Endothelial cell of umbilical vein (primary cell): ENCODE data around the gene CTSA. TPM values are rescaled to one million over a fixed set of nuclear protein-coding genes. Genes with fewer than 3 reads are reported as not detected.

Experiments
- BruUV-seq: library from RNA; stranded (reverse); fragments of 400-500 nt; replicated peaks from 2 replicates; lab custom pipeline; 2021; lab: Mats Ljungman, UMichigan
- CTCF ChIA-PET: fragments of 300-600, 350-600 bp; sonication (Branson Sonifier 250); formaldehyde crosslinking; loops from one replicate; lab custom pipeline; 2021; ENCODE audit warnings: antibody characterized with exemption, inconsistent platforms; lab: Charles Lee
- POLR2A ChIA-PET: fragments of 300-600, 350-600 bp; sonication (Branson Sonifier 250); formaldehyde crosslinking; loops from one replicate; lab custom pipeline; 2021; ENCODE audit warnings: antibody characterized with exemption, inconsistent platforms; lab: Charles Lee
- DNase-seq: peaks from one replicate; pipeline ENCODE4 v3.0.0-alpha.2; 2011; ENCODE audit warnings: low read depth, low spot score
- FAIRE-seq: peaks from 2 replicates; lab custom pipeline; 2011; peaks lifted over from hg19 to GRCh38; lab: Jason Lieb, UNC
- H2AFZ ChIP-seq: 2 replicates; pipeline ENCODE4 v1.6.0; 2012; ENCODE audit warnings: low read depth, low read length, control low read depth, inconsistent platforms
- H3K27ac ChIP-seq: 2 replicates; pipeline ENCODE4 v1.5.1; 2011; ENCODE audit warnings: low read depth, mild to moderate bottlenecking, control low read depth, low read length, moderate library complexity; ENCODE audit not compliant: insufficient read depth
- H3K27me3 ChIP-seq, 2 experiments: 2 replicates each; pipeline versions ENCODE4 v1.6.0 to v1.6.1; 2011; ENCODE audit warnings: low read length in 2 of 2, mixed read lengths in 1 of 2; ENCODE audit not compliant: control insufficient read depth in 2 of 2, insufficient read depth in 2 of 2
- H3K36me3 ChIP-seq, 2 experiments: 2 replicates in 1 of 2; 3 replicates in 1 of 2; pipeline ENCODE4 v1.5.1; 2011; ENCODE audit warnings: low read length in 2 of 2, mild to moderate bottlenecking in 1 of 2, moderate library complexity in 1 of 2; ENCODE audit not compliant: control insufficient read depth in 2 of 2, insufficient read depth in 2 of 2; ENCODE audit errors: extremely low read depth in 1 of 2
- H3K4me1 ChIP-seq: 3 replicates; pipeline ENCODE4 v1.5.1; 2011; ENCODE audit warnings: mild to moderate bottlenecking, low read length; ENCODE audit not compliant: control insufficient read depth, insufficient read depth; ENCODE audit errors: extremely low read depth
- H3K4me2 ChIP-seq: 2 replicates; pipeline ENCODE4 v1.6.1; 2011; ENCODE audit warnings: low read length, control low read depth, mixed read lengths; ENCODE audit not compliant: insufficient read depth
- H3K4me3 ChIP-seq, 3 experiments: fragments of 200-600 bp in 1 of 3; sonication (generic), shearing (Covaris generic) in 1 of 3; replicated peaks in 1 of 3; 2 replicates each; pipeline ENCODE4 v1.5.1; 2011 to 2016; ENCODE audit warnings: control low read depth in 3 of 3, low read length in 3 of 3, mild to moderate bottlenecking in 2 of 3, inconsistent platforms in 1 of 3, low read depth in 1 of 3, moderate library complexity in 1 of 3; ENCODE audit not compliant: insufficient read depth in 1 of 3
- H3K79me2 ChIP-seq: 2 replicates; pipeline ENCODE4 v1.6.0; 2012; ENCODE audit warnings: low read length, inconsistent platforms; ENCODE audit not compliant: control insufficient read depth, insufficient read depth
- H3K9ac ChIP-seq: replicated peaks from 2 replicates; pipeline ENCODE3; 2011; ENCODE audit warnings: low read length, control low read depth; ENCODE audit not compliant: insufficient read depth; ENCODE audit errors: extremely low read depth
- H3K9me1 ChIP-seq: replicated peaks from 3 replicates; pipeline ENCODE4 v1.6.0; 2011; ENCODE audit warnings: mild to moderate bottlenecking, low read length; ENCODE audit not compliant: control insufficient read depth, insufficient read depth; ENCODE audit errors: extremely low read depth
- H3K9me3 ChIP-seq: replicated peaks from 2 replicates; pipeline ENCODE4 v1.5.1; 2012; ENCODE audit warnings: low read length, inconsistent platforms; ENCODE audit not compliant: control insufficient read depth, insufficient read depth
- H4K20me1 ChIP-seq: replicated peaks from 2 replicates; pipeline ENCODE3; 2011; ENCODE audit warnings: mild to moderate bottlenecking, low read length; ENCODE audit not compliant: control insufficient read depth, insufficient read depth; ENCODE audit errors: extremely low read depth
- EZH2 ChIP-seq: IDR thresholded peaks from 2 replicates; pipeline ENCODE4 v1.6.1; 2012; ENCODE audit warnings: borderline replicate concordance, low read depth, mild to moderate bottlenecking, moderate library complexity, low read length, inconsistent platforms; ENCODE audit not compliant: severe bottlenecking
- FOS ChIP-seq: IDR thresholded peaks from 2 replicates; pipeline ENCODE4 v1.6.1; 2011; ENCODE audit warnings: mild to moderate bottlenecking, low read length, moderate library complexity, borderline replicate concordance; ENCODE audit not compliant: insufficient read depth
- GATA2 ChIP-seq: IDR thresholded peaks from 2 replicates; pipeline ENCODE4 v1.7.0; 2011; ENCODE audit warnings: low read depth, mild to moderate bottlenecking, moderate library complexity, mixed read lengths, low read length; ENCODE audit not compliant: insufficient read length, insufficient read depth
- JUN ChIP-seq: IDR thresholded peaks from 2 replicates; pipeline ENCODE4 v1.6.1; 2011; ENCODE audit warnings: borderline replicate concordance, low read depth; ENCODE audit not compliant: insufficient read length, insufficient read depth
- MYC ChIP-seq: IDR thresholded peaks from one replicate; pipeline ENCODE4 v1.6.1; 2011; ENCODE audit warnings: mild to moderate bottlenecking, low read depth, low read length
- POLR2A ChIP-seq: IDR thresholded peaks from 2 replicates; pipeline ENCODE4 v1.6.1; 2012; ENCODE audit warnings: low read depth, mild to moderate bottlenecking, control low read depth, low read length
- POLR2AphosphoS5 ChIP-seq: IDR thresholded peaks from 2 replicates; pipeline ENCODE4 v1.6.1; 2012; ENCODE audit warnings: low read depth, mild to moderate bottlenecking, control low read depth, low read length, moderate library complexity; ENCODE audit not compliant: insufficient read depth
- dilution Hi-C: fragments of 300-500 bp; cut with MboI; formaldehyde crosslinking; loops from one replicate; pipeline ENCODE4 v1.15.0; 2019; ENCODE audit warnings: low sequenced_read_pairs; ENCODE audit not compliant: extremely low pct_ligation_motif_present
- intact Hi-C: fragments of 100-400 bp; cut with micrococcal nuclease; formaldehyde crosslinking; loops from one replicate; pipeline ENCODE4 v1.10.0; 2022
- polyA plus RNA-seq, 4 experiments: library from polyadenylated mRNA; depleted of rRNA in 3 of 4; stranded (reverse) in 3 of 4; unstranded in 1 of 4; fragments of >200 nt; gene quantifications; 2 replicates each; pipeline versions ENCODE4 v1.2.1 to v1.2.3, GENCODE V29; 2011 to 2012; ENCODE audit warnings: missing spikeins in 1 of 4
- total RNA-seq: library from RNA; stranded (reverse); gene quantifications from 2 replicates; pipeline ENCODE4 v1.2.3, GENCODE V29; 2021
- TF ChIP-seq, protein P1 (sequence below), 2 donors: IDR thresholded peaks; 1 replicate in 1 of 2; 2 replicates in 1 of 2; pipeline ENCODE4 v1.5.1; 2011; ENCODE audit warnings: low read length in 2 of 2, mild to moderate bottlenecking in 2 of 2, moderate library complexity in 2 of 2, control low read depth in 1 of 2, inconsistent platforms in 1 of 2, low read depth in 1 of 2; ENCODE audit not compliant: insufficient read depth in 1 of 2; ENCODE audit errors: extremely low read depth in 1 of 2
- TF ChIP-seq, protein P2 (sequence below): IDR thresholded peaks from 2 replicates; pipeline ENCODE4 v1.6.1; 2011; ENCODE audit not compliant: insufficient read depth, insufficient read length

The CTSA gene
- total and polyA plus RNA-seq, 2 donors (not counting 3 experiments of a cell fraction or from before 2014, with no cell fraction given) = 169 to 409 TPM

GRCh38 chr20:45852326-45852725 lies 38.8 kb upstream of the CTSA start:
- CTCF ChIA-PET = interaction anchor here (1.0 to 1.9 kb wide), 3 partner anchors 18 to 118 kb away, joined by 3 to 5 read pairs (median 5); no protein-coding TSS in a partner anchor
- BruUV-seq = no TSS peak
- intact Hi-C loops = no loop called here
- H3K79me2 ChIP-seq = peaks cover 9% of the 10 kb centered on the region
- no peaks in the 10 kb centered on the region for H3K9me3 ChIP-seq
- no peaks in the 10 kb centered on the region for H4K20me1 ChIP-seq
- no peaks in the 10 kb centered on the region for H3K27me3 ChIP-seq
- dilution Hi-C loops = no loop called here
- no peak for DNase-seq
- H3K9me1 ChIP-seq = no peaks in the 10 kb centered on the region
- H3K36me3 ChIP-seq = peaks cover 0 to 6% of the 10 kb centered on the region in 2 experiments
- TF ChIP-seq MYC (no peak), POLR2A (no peak), GATA2 (no peak), POLR2AphosphoS5 (no peak), JUN (no peak), EZH2 (no peak), FOS (no peak)
- TF ChIP-seq, protein P1, sequence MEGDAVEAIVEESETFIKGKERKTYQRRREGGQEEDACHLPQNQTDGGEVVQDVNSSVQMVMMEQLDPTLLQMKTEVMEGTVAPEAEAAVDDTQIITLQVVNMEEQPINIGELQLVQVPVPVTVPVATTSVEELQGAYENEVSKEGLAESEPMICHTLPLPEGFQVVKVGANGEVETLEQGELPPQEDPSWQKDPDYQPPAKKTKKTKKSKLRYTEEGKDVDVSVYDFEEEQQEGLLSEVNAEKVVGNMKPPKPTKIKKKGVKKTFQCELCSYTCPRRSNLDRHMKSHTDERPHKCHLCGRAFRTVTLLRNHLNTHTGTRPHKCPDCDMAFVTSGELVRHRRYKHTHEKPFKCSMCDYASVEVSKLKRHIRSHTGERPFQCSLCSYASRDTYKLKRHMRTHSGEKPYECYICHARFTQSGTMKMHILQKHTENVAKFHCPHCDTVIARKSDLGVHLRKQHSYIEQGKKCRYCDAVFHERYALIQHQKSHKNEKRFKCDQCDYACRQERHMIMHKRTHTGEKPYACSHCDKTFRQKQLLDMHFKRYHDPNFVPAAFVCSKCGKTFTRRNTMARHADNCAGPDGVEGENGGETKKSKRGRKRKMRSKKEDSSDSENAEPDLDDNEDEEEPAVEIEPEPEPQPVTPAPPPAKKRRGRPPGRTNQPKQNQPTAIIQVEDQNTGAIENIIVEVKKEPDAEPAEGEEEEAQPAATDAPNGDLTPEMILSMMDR (IDR thresholded peaks at IDR 0.05; ENCODE audit: extremely low read depth in 1 of 2, insufficient read depth in 1 of 2, low read depth in 1 of 2, low read length in 2 of 2) = no peak
- TF ChIP-seq, protein P2, sequence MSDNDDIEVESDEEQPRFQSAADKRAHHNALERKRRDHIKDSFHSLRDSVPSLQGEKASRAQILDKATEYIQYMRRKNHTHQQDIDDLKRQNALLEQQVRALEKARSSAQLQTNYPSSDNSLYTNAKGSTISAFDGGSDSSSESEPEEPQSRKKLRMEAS = no peak
- H2AFZ ChIP-seq = no peak overlapping the region
- no peak overlapping the region for H3K4me2 ChIP-seq
- POLR2A ChIA-PET = no interaction called here
- no peak overlapping the region for H3K27ac ChIP-seq
- no peak for FAIRE-seq
- no peak overlapping the region for H3K9ac ChIP-seq
- no peak overlapping the region for H3K4me3 ChIP-seq
- H3K4me1 ChIP-seq = peaks cover 5% of the 10 kb centered on the region
